Stimulated activated CD4-positive, alpha-beta T cell treated with anti-CD3 and anti-CD28 coated beads, Interleukin-1b, Interleukin-23, amount 100 ng/mL, for 24 hours (primary cell): ENCODE results near the gene FBXO2.
A peak's percentile ranks its signal among the peaks of the same experiment; 100 is the strongest.

Experiments used
- DNase-seq, 4 experiments: peaks; one replicate each; pipeline ENCODE4 v3.0.0-alpha.2; 2020; ENCODE audit warnings: low read depth in 4 of 4, low spot score in 1 of 4

FBXO2 gene

DNA sequence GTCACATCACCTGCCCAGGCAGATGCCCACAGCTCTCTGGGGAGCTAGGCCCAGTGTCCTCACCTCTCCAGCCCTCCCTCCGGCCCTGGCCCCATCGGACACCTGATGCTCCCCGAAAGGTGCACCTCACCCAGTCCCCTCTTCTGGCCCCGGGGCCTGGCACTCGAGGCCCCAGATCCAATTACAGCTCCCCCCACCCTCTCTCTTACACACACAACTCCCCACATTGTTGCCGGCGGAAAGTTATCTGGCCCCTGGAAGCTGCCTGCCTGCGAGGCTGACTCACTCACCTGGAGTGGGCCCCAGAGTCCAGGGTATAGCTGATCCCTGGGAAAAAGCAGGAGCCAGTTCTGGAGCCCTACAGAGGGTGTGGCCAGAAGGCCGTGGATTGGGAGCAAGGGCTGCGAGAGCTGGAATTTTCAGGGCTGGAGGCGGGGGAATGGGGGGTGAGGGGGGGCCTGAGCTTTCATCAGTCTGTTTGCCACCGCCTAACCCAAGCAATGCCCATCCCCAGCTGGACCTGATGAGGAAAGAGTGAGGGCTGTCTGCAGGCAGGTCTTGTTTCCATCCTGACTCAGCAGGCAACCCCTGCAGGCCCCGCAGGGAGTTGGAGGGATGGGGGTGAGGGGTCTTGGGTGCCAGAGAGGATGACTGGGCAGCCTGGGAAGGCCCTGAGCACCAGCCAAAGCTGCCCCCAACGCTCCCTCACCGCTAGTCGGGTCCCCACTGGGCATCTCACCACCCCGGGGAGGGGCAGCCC lies 948 bp downstream of the FBXO2 start:
- no peak for DNase-seq

DNA sequence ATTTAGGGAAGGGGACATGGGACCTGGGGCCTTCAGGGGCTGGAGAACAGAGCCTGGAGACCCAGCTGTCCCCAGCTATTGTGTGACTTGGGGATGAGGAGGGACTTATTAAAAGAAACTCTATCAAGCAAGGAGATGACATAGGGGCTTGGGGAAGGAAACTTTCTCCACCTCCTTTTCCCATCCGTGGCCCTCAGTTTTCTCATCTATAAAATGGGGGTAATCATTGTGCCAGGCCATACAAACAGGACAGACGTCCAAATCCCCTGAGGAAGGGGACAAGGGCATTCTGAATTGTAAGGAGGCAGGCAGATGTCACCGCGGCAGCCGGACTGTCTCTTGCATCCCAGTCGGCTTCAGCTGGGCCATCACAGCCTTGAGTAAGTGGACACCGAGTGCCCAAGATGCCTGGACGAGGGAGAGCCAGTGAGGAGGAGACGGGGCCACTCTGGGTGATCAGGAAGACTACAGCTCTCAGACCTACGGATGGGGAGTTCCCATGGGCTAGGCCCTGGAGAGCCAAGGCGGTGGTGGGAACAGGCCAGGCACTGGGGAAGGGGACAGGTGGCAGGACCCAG lies 1.9 kb downstream of the FBXO2 start:
- DNase-seq = no peak

DNA sequence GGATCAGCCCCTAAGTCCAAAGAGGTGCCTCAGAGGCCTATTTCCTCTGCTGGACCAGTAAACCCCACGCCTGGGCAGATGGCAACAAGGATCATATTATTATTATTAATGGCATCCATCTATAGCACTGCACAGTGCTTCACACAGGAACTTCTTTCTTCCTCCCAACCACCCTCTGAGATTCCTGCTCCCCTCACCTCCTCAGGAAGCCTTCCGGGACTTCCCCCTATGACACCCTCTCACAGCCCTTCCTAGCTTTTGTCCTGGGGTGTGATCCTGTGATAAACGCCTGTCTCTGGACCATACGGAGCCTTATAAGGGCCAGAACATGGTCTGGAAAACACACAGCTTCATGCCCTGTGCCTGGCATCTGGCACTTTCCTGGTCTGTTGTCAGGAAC lies 3.2 kb downstream of the FBXO2 start:
- DNase-seq = no peak

GRCh38 chr1:11650331-11650991 lies 3.8 kb downstream of the FBXO2 start:
- DNase-seq = peak; percentile 36 to 74 (median 50)

- DNase-seq = no peak
These were observed 4.5 kb downstream of the FBXO2 start for GRCh38 chr1:11649624-11650330.

DNA sequence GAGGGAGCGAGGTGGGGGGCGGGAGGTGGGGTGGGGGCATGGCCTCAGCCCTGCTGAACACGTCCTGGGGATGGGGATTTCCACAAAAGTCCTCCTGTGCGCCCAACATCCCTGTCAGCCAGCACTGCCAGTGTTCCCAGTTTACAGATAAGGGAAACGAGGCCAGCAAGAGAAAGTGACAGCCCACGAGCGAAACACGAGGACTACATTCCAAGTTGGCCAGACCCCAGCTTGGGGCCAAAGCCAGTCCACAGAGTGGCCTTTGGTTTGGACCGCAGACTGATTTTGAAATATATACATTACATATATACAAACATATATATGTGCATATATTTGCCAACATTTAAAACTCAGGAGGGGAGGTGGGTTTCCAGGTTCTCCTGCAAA lies 5.0 kb downstream of the FBXO2 start:
- DNase-seq = no peak

- DNase-seq = peak in 2 of 4 experiments; percentile 26
These were observed 5.5 kb downstream of the FBXO2 start for GRCh38 chr1:11648732-11649158.

GRCh38 chr1:11648039-11648438 lies 6.2 kb downstream of the FBXO2 start:
- DNase-seq = no peak

GRCh38 chr1:11647333-11647732 lies 6.9 kb downstream of the FBXO2 start:
- DNase-seq = no peak

DNA sequence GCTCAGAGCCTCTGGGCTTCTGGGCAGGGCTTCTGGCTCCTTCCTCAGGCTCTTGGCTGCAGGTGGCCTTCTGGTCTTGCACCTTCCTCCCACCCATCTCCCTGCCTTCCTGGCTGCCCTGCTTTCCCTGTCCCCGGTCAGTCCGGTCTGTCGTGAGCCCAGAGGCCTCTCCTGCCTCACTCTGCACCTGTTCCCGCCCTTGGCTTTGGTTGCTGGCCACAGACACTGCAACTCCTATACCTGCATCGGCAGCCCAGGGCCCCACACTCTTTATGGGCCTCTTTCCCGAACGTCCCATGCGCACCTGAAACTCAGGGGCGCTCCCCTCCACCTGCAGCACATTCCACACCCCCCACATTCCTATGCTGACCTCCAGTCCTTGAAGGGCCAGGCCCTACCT lies 7.9 kb downstream of the FBXO2 start:
- DNase-seq = no peak

DNA sequence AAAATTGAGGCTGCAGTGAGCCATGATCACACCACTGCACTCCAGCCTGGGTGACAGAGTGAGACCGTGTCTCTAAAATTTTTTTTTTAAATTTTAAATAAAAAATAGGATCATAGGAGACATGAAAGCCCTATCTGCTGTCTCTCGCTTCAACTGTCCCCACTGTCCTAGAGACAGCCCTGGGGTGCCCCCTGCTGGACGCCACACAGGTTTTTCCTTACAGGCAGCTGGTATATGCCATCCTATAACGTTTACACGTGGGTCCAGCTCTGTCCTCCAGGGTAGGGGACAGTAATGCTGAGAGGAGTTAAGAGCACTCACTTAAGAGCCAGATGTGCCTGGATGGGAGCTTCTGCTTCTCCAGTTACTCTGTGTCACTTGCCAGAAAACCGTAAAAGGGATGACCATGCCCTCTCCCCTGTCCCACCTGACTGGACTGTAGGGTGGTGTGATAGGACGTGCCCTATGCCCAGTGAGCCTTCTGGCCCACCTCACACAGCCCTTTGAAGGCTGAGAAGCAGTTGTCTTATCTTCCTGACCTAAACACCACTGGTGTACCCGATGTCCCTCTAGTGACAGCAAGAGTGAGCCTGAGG lies 8.5 kb downstream of the FBXO2 start:
- peak; percentile 65 to 75 (median 66) for DNase-seq

- DNase-seq = no peak
These were observed 9.0 kb downstream of the FBXO2 start for GRCh38 chr1:11645270-11645669.

- DNase-seq = no peak
These were observed 10.4 kb downstream of the FBXO2 start for GRCh38 chr1:11643782-11644181.

DNA sequence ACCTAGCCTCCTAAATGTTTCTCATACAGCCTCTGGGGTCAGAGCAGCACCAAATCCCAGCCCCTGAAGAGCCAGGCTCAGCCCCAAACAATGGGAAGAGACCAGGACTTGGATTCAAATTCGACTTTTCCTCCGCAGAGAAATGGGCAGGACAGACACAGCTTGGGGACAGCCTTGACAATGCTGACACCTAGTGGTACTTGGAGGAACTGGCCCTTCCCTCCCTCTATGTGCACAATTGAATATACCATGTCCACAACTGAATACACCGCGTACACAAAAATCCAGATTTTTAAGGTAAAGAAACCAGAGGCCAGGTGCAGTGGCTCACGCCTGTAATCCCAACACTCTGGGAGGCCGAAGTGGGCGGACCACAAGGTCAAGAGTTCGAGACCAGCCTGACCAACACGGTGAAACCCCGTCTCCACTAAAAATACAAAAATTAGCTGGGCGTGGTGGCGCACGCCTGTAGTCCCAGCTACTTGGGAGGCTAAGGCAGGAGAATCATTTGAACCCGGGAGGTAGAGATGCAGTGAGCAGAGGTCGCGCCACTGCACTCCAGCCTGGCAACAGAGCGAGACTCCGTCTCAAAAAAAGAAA lies 11.7 kb downstream of the FBXO2 start:
- DNase-seq = peak; percentile 48 to 60 (median 52)

DNA sequence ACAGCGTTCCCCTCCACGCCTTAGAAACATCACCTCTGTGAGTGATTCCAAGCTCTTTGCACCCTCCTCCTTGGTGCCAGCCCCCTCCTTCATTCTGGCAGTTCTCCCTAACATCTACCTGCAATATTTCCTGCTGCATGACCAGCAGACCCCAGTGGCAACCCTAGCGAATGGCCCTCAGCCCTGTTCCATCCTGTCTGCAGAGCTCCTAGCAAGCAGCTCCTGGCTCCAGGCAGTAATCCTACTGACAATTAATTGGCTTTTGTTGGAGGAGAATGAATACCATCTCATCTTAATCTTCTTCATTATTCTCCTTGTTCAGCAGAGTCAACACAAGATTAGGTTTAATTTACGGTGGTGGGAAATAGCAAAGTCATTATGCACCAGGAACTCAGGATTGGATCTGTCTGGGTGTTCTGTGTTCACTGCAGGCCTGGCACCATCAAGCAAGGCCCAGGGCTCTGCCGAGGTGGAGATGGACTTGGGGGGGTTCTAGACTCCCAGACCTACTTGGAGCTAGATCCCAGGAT lies 12.4 kb downstream of the FBXO2 start:
- DNase-seq = no peak

GRCh38 chr1:11640944-11641343 lies 13.3 kb downstream of the FBXO2 start:
- DNase-seq = no peak

GRCh38 chr1:11640101-11640500 lies 14.1 kb downstream of the FBXO2 start:
- DNase-seq = no peak

GRCh38 chr1:11639372-11639771 lies 14.9 kb downstream of the FBXO2 start:
- no peak for DNase-seq

GRCh38 chr1:11638121-11638520 lies 16.1 kb downstream of the FBXO2 start:
- no peak for DNase-seq

- no peak for DNase-seq
These were observed 19.6 kb downstream of the FBXO2 start for GRCh38 chr1:11634365-11635192.
